ENCODE data around the gene KLK6. TPM values are rescaled to one million over a fixed set of nuclear protein-coding genes. Genes with fewer than 3 reads are reported as not detected.

The KLK6 gene
- total and polyA plus RNA-seq, 2 experiments from 2014 or later, result 2.0 to 5.4 TPM

DNA sequence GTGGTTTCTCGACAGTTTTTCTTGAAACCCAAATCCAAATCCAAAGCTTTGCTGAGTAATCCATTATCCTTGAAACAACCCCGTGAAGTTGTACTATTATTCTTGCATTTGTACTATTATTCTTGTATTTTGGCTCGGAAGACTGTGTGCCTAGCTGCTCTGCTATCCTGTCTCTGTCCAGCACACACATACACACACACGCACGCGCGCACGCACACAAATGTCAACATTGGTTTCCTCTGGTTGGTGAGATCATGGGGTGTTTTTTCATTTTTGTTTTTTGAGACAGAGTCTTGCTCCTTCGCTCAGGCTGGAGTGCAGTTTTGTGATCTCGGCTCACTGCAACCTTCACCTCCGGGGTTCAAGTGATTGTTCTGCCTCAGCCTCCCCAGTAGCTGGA, 43.2 kb downstream of the KLK6 start:
- Histone ChIP-seq H3K9me3 (ENCODE audit: low read depth) (no peaks in the 10 kb centered on the region), H3K4me2 (no peak overlapping the region), H3K27me3 (peaks cover 8% of the 10 kb centered on the region), H4K20me1 (ENCODE audit: insufficient read depth, poor library complexity, severe bottlenecking) (no peaks in the 10 kb centered on the region), H3K9me2 (replicated peaks; ENCODE audit: insufficient read depth) (no peaks in the 10 kb centered on the region), H3K4me1 (ENCODE audit: insufficient read depth) (no peaks in the 10 kb centered on the region), H3K4me3 (no peak overlapping the region), H2AFZ (no peak overlapping the region), H3K27ac (no peak overlapping the region), H3K36me3 (replicated peaks; ENCODE audit: insufficient read depth, low read depth) (no peaks in the 10 kb centered on the region), H3K79me2 (no peaks in the 10 kb centered on the region)
- no peak for DNase-seq (ENCODE audit: low spot score)
- TF ChIP-seq, protein P1, sequence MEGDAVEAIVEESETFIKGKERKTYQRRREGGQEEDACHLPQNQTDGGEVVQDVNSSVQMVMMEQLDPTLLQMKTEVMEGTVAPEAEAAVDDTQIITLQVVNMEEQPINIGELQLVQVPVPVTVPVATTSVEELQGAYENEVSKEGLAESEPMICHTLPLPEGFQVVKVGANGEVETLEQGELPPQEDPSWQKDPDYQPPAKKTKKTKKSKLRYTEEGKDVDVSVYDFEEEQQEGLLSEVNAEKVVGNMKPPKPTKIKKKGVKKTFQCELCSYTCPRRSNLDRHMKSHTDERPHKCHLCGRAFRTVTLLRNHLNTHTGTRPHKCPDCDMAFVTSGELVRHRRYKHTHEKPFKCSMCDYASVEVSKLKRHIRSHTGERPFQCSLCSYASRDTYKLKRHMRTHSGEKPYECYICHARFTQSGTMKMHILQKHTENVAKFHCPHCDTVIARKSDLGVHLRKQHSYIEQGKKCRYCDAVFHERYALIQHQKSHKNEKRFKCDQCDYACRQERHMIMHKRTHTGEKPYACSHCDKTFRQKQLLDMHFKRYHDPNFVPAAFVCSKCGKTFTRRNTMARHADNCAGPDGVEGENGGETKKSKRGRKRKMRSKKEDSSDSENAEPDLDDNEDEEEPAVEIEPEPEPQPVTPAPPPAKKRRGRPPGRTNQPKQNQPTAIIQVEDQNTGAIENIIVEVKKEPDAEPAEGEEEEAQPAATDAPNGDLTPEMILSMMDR (IDR thresholded peaks at IDR 0.05; ENCODE audit: poor library complexity), result no peak
- TF ChIP-seq EZH2 (IDR thresholded peaks at IDR 0.05; ENCODE audit: borderline replicate concordance) (no peak), EZH2phosphoT487 (IDR thresholded peaks at IDR 0.05; ENCODE audit: low read depth, severe bottlenecking, unreplicated experiment) (no peak)
- WGBS (ENCODE audit: low lambda C conversion rate, missing lambda C conversion rate), result 87% methylated on average over 11 of the region's 11 CpGs

DNA sequence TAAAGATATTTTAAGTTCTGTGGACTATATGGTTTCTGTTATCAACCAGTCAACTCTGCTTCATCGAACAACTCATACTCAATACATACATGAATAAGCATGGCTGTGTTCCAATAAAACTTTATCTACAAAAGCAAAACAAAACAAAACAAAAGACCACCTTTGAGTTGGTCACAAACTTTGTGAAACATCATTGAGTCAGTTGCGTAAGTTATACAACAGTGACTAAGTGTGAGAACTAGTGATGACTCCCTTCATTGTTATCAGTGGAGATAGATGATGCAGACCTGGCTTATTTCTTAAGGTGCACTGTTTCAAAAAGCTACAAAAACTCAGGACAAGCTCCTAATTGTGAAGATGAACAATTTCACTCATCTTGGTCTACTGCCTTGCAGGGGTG, 43.7 kb downstream of the KLK6 start:
- H3K27me3 ChIP-seq, result peaks cover 8% of the 10 kb centered on the region
- no peaks in the 10 kb centered on the region for H4K20me1 ChIP-seq (ENCODE audit: insufficient read depth, poor library complexity, severe bottlenecking)
- no peak for DNase-seq (ENCODE audit: low spot score)
- no peak overlapping the region for H2AFZ ChIP-seq
- H3K27ac ChIP-seq, result no peak overlapping the region
- H3K79me2 ChIP-seq, result no peaks in the 10 kb centered on the region
- no peak overlapping the region for H3K4me3 ChIP-seq
- H3K9me2 ChIP-seq (replicated peaks; ENCODE audit: insufficient read depth), result no peaks in the 10 kb centered on the region
- H3K9me3 ChIP-seq (ENCODE audit: low read depth), result no peaks in the 10 kb centered on the region
- H3K4me2 ChIP-seq, result no peak overlapping the region
- H3K4me1 ChIP-seq (ENCODE audit: insufficient read depth), result no peaks in the 10 kb centered on the region
- no peak for TF ChIP-seq EZH2 (IDR thresholded peaks at IDR 0.05; ENCODE audit: borderline replicate concordance)
- TF ChIP-seq, protein P1 (IDR thresholded peaks at IDR 0.05; ENCODE audit: poor library complexity), result no peak
- TF ChIP-seq EZH2phosphoT487 (IDR thresholded peaks at IDR 0.05; ENCODE audit: low read depth, severe bottlenecking, unreplicated experiment), result no peak
- no peaks in the 10 kb centered on the region for H3K36me3 ChIP-seq (replicated peaks; ENCODE audit: insufficient read depth, low read depth)
- WGBS (ENCODE audit: low lambda C conversion rate, missing lambda C conversion rate), result 85% methylated on average over 2 of the region's 2 CpGs

DNA sequence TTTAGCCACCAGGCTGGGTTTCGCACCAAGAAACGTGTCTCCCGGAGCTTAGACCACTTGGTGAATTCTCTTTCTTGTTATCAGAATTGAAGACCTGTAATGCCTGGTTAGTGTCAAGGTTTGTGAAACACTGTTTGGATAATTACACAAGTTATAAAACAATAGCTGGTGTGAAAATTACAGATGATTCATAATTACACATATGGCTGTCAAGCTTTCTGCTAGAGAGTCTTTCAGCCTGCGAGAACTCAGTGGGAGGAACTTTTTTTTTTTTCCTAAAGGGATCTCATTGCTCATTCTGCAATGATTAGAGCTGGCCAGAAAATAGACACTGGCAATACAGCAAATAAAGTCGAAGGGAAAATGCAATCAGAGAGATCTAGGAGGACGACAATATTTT, 44.8 kb downstream of the KLK6 start:
- no peaks in the 10 kb centered on the region for H3K79me2 ChIP-seq
- no peak for DNase-seq (ENCODE audit: low spot score)
- no peaks in the 10 kb centered on the region for H4K20me1 ChIP-seq (ENCODE audit: insufficient read depth, poor library complexity, severe bottlenecking)
- TF ChIP-seq, protein P1 (IDR thresholded peaks at IDR 0.05; ENCODE audit: poor library complexity), result no peak
- TF ChIP-seq EZH2 (IDR thresholded peaks at IDR 0.05; ENCODE audit: borderline replicate concordance) (no peak), EZH2phosphoT487 (IDR thresholded peaks at IDR 0.05; ENCODE audit: low read depth, severe bottlenecking, unreplicated experiment) (no peak)
- no peak overlapping the region for H3K4me3 ChIP-seq
- H3K36me3 ChIP-seq (replicated peaks; ENCODE audit: insufficient read depth, low read depth), result no peaks in the 10 kb centered on the region
- 63% methylated on average over 6 of the region's 6 CpGs for WGBS (ENCODE audit: low lambda C conversion rate, missing lambda C conversion rate)
- no peak overlapping the region for H3K27ac ChIP-seq
- no peaks in the 10 kb centered on the region for H3K4me1 ChIP-seq (ENCODE audit: insufficient read depth)
- H3K4me2 ChIP-seq, result no peak overlapping the region
- H3K27me3 ChIP-seq, result peaks cover 13% of the 10 kb centered on the region
- H3K9me2 ChIP-seq (replicated peaks; ENCODE audit: insufficient read depth), result no peaks in the 10 kb centered on the region
- H3K9me3 ChIP-seq (ENCODE audit: low read depth), result no peaks in the 10 kb centered on the region
- H2AFZ ChIP-seq, result no peak overlapping the region

Measured in hepatocyte (in vitro differentiated cells).